Sigmoid colon (tissue), 7 donors: ENCODE results near the gene PDGFA. TPM values are rescaled to one million over a fixed set of nuclear protein-coding genes. Genes with fewer than 3 reads are reported as not detected.

Source experiments
- DNase-seq: peaks from one replicate; pipeline ENCODE4 v3.0.0-alpha.2; 2019
- H3K27ac ChIP-seq, 4 donors: fragments of 200-600 bp; sonication (generic); one replicate each; pipeline ENCODE4 v1.5.1; 2016 to 2019; ENCODE audit warnings: mild to moderate bottlenecking in 1 of 4
- H3K27me3 ChIP-seq, 3 donors: fragments of 200-600 bp; sonication (generic); one replicate each; pipeline ENCODE4 v1.5.1; 2019; ENCODE audit warnings: mild to moderate bottlenecking in 1 of 3
- H3K36me3 ChIP-seq, 4 donors: fragments of 200-600 bp; sonication (generic); one replicate each; pipeline ENCODE4 v1.5.1; 2016 to 2019
- H3K4me1 ChIP-seq, 4 donors: fragments of 200-600 bp; sonication (generic); one replicate each; pipeline ENCODE4 v1.5.1; 2017 to 2019
- H3K4me3 ChIP-seq, 4 donors: fragments of 200-600 bp; sonication (generic); one replicate each; pipeline ENCODE4 v1.5.1; 2017 to 2019; ENCODE audit warnings: mild to moderate bottlenecking in 2 of 4, moderate library complexity in 1 of 4
- H3K9me3 ChIP-seq, 4 donors: fragments of 200-600 bp in 3 of 4; sonication (generic) in 3 of 4; one replicate each; pipeline versions ENCODE4 v1.5.1 to v1.6.1; 2013 to 2019
- EP300 ChIP-seq, 4 donors: sonication (generic); formaldehyde crosslinking; IDR thresholded peaks; one replicate each; pipeline ENCODE4 v1.6.1; 2017; ENCODE audit warnings: antibody characterized with exemption in 4 of 4
- POLR2A ChIP-seq, 2 donors: fragments of 450-650 bp; IDR thresholded peaks; one replicate each; pipeline ENCODE4 v1.6.1; 2016; ENCODE audit warnings: antibody characterized with exemption in 2 of 2, mild to moderate bottlenecking in 2 of 2, moderate library complexity in 2 of 2
- POLR2AphosphoS5 ChIP-seq, 4 donors: sonication (generic); formaldehyde crosslinking; IDR thresholded peaks; one replicate each; pipeline ENCODE4 v1.6.1; 2017; ENCODE audit warnings: antibody characterized with exemption in 4 of 4
- WGBS, 2 donors: extraction: QIAGEN DNeasy Blood & Tissue Kit; methylation state at CpG; one replicate each; pipeline ENCODE4 v1.1.7; 2013; 5-methylcytosine and 5-hydroxymethylcytosine counted together
- intact Hi-C: fragments of 100-400 bp; cut with DNase I; formaldehyde crosslinking; loops from one replicate; pipeline ENCODE4 v1.15.1; 2023
- polyA plus RNA-seq, 3 donors: library from polyadenylated mRNA; stranded (reverse); fragments of 200-250 nt; gene quantifications; one replicate each; pipeline ENCODE4 v1.2.3, GENCODE V29; 2013
- total RNA-seq, 4 donors: library from RNA; depleted of rRNA; stranded (reverse); fragments of >200 nt; gene quantifications; one replicate each; pipeline ENCODE4 v1.1.0, GENCODE V29; 2016
- TF ChIP-seq, protein P1 (sequence below), 4 experiments: fragments of 450-650 bp in 3 of 4; fragments of 200-600 bp in 1 of 4; IDR thresholded peaks; one replicate each; pipeline ENCODE4 v1.5.1; 2016 to 2019; ENCODE audit warnings: antibody characterized with exemption in 4 of 4, mild to moderate bottlenecking in 3 of 4, moderate library complexity in 2 of 4
- donor health status: healthy with polysubstance abuse.
- donor health status: Bipolar disorder and iron deficiency.
- donor health status: healthy.

Gene PDGFA
- total and polyA plus RNA-seq, 7 donors = 19.7 to 38.5 (median 33.9) TPM

DNA sequence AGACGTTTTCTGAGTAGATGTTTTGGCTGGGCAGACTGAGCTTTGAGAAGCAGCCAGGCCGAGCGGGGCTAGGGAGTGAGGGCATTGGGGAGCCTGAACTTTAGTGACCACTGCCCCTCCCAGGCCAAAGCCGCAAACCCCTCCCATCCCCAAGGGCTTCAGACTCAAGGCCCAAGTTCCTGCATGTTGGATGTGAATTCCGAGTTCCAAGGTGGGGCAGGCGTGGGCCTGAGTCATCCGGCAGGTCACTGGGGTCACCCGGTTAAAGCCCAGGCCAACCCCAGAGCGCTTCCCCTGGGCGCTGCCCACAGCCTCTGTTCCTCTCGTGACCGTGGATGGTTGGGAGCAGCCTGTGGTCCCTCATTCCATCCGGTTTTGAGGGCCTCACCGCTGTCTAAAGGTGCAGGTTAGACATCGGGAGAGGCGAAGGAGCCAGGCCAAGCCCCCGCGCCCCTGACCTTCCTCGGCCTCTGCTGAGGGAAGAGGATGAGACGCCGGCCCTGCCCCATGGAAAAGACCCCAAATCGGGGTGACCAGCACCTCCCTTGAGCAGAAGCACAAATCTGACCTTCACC lies 6.9 kb upstream of the PDGFA start:
- Histone ChIP-seq H3K9me3 (no peaks in the 10 kb centered on the region), H3K36me3 (no peaks in the 10 kb centered on the region), H3K4me3 (no peak overlapping the region), H3K27ac (no peak overlapping the region), H3K4me1 (peaks cover 0 to 15% (median 13%) of the 10 kb centered on the region in 4 donors), H3K27me3 (peaks cover 0 to 20% (median 4%) of the 10 kb centered on the region in 3 donors)
- intact Hi-C loops = no loop called here
- no peak for DNase-seq
- TF ChIP-seq EP300 (IDR thresholded peaks at IDR 0.05) = no peak
- TF ChIP-seq, protein P1, sequence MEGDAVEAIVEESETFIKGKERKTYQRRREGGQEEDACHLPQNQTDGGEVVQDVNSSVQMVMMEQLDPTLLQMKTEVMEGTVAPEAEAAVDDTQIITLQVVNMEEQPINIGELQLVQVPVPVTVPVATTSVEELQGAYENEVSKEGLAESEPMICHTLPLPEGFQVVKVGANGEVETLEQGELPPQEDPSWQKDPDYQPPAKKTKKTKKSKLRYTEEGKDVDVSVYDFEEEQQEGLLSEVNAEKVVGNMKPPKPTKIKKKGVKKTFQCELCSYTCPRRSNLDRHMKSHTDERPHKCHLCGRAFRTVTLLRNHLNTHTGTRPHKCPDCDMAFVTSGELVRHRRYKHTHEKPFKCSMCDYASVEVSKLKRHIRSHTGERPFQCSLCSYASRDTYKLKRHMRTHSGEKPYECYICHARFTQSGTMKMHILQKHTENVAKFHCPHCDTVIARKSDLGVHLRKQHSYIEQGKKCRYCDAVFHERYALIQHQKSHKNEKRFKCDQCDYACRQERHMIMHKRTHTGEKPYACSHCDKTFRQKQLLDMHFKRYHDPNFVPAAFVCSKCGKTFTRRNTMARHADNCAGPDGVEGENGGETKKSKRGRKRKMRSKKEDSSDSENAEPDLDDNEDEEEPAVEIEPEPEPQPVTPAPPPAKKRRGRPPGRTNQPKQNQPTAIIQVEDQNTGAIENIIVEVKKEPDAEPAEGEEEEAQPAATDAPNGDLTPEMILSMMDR (IDR thresholded peaks at IDR 0.05) = no peak
- TF ChIP-seq POLR2A (IDR thresholded peaks at IDR 0.05) = no peak
- no peak for TF ChIP-seq POLR2AphosphoS5 (IDR thresholded peaks at IDR 0.05)
- 85 to 90% methylated on average over 22 of the region's 22 CpGs for WGBS, 2 donors

DNA sequence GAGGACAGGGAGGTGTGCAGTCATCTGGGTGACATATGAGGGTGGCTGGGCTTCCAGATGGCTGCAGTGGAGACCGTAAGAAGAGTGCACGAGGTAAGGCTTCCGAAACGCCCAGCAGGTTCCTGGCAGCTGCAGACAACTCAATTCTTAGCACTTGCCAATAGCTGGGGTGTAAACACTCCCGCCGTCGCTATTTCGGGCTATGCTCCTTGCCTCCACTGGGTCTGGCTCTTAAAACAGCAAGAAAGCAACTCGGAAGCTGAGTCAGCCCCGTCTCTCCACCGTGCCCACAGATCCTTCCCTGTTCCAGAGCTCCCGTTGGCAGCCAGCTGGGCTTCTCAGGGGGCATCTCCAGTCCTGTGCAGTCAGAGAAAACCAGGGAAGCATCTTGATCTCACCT lies 6.1 kb upstream of the PDGFA start:
- 80 to 84% methylated on average over 12 of the region's 12 CpGs for WGBS, 2 donors
- DNase-seq = no peak
- intact Hi-C loops = no loop called here
- Histone ChIP-seq H3K27me3 (peaks cover 0 to 25% (median 4%) of the 10 kb centered on the region in 3 donors), H3K27ac (no peak overlapping the region), H3K36me3 (no peaks in the 10 kb centered on the region), H3K9me3 (no peaks in the 10 kb centered on the region), H3K4me1 (peaks cover 0 to 23% (median 22%) of the 10 kb centered on the region in 4 donors), H3K4me3 (no peak overlapping the region)
- no peak for TF ChIP-seq POLR2A (IDR thresholded peaks at IDR 0.05)
- TF ChIP-seq EP300 (IDR thresholded peaks at IDR 0.05) = no peak
- no peak for TF ChIP-seq POLR2AphosphoS5 (IDR thresholded peaks at IDR 0.05)
- TF ChIP-seq, protein P1 (IDR thresholded peaks at IDR 0.05) = no peak

DNA sequence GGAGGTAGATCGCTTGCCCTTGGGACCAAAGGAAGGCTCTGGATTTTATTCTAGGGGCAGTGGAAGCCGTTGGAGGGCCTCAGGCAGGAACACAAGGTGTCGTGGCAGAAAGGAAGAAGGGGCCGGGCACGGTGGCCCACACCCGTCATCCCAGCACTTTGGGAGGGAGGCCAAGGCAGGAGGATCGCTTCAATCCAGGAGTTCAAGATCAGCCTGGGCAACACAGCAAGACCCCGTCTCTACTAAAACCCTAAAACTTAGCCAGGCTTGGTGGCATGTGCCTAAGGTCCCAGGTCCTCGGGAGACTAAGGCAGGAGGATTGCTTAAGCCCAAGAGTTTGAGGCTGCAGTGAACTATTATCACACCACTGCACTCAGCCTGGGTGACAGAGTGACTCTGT lies 5.2 kb upstream of the PDGFA start:
- DNase-seq = no peak
- Histone ChIP-seq H3K27me3 (peaks cover 0 to 25% (median 4%) of the 10 kb centered on the region in 3 donors), H3K9me3 (no peaks in the 10 kb centered on the region), H3K4me1 (peaks cover 0 to 31% (median 29%) of the 10 kb centered on the region in 4 donors), H3K36me3 (no peaks in the 10 kb centered on the region), H3K4me3 (no peak overlapping the region), H3K27ac (no peak overlapping the region)
- intact Hi-C loops = loop anchor here (5.0 kb wide), 1 partner anchor 188 kb away; no protein-coding TSS in a partner anchor
- TF ChIP-seq EP300 (IDR thresholded peaks at IDR 0.05) = no peak
- no peak for TF ChIP-seq POLR2A (IDR thresholded peaks at IDR 0.05)
- TF ChIP-seq, protein P1 (IDR thresholded peaks at IDR 0.05) = no peak
- TF ChIP-seq POLR2AphosphoS5 (IDR thresholded peaks at IDR 0.05) = no peak
- WGBS, 2 donors = 93 to 95% methylated on average over 9 of the region's 9 CpGs

DNA sequence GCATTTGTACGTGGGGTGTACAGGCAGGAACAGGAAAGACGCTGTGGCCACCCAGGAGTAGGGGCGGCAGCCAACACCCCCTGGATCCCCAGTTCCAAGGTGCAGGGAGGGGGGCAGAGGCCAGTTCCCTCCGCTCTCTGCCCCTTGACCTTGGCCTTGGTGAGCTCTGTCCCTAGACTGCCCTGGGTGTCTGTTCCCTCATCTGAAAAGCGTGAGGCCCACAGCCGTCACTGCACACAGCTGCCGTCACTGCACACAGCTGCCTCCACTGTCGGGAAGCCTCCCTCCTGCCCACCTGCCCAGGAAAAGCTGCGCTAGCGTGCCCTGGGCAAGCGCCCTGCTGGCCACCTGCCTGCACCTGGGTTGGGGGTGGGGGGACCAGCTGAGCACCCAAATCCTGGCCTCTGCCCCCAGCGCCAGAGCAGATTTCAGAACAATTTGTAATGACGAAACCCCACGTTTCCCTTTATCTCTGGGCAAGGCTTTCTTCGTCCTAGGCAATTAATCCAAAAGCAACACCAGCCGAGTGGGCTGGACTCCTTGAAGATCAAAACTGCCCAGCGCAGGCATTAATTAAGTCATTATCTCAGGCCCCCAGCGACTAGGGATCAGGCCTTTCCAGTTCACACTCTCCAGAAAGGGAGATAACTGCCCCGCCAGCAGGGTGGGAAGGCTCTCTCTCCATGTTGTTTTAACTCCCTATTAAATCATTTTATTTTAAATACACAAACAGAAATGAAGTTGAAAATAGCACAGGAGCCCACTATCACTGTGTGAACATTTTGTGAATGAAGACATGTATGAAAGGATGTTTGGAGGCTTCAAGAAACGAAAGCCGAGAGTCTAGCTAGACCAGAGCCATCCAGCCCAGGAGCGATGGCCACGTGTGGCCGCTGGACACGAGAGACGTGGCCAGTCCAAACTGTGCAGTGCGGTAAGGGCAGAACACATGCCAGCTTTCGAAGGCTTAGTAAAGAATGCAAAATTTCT lies 4.0 kb upstream of the PDGFA start:
- no peaks in the 10 kb centered on the region for H3K9me3 ChIP-seq
- intact Hi-C loops = loop anchor here (5.0 kb wide), 1 partner anchor 189 kb away; no protein-coding TSS in a partner anchor
- H3K4me3 ChIP-seq = no peak overlapping the region
- H3K27me3 ChIP-seq = peaks cover 0 to 25% (median 4%) of the 10 kb centered on the region in 3 donors
- no peak for DNase-seq
- 80 to 81% methylated on average over 28 of the region's 28 CpGs for WGBS, 2 donors
- H3K27ac ChIP-seq = no peak overlapping the region
- no peak for TF ChIP-seq POLR2AphosphoS5 (IDR thresholded peaks at IDR 0.05)
- no peak for TF ChIP-seq EP300 (IDR thresholded peaks at IDR 0.05)
- TF ChIP-seq POLR2A (IDR thresholded peaks at IDR 0.05) = no peak
- TF ChIP-seq, protein P1 (IDR thresholded peaks at IDR 0.05) = no peak
- peaks cover 0 to 35% (median 30%) of the 10 kb centered on the region in 4 donors for H3K4me1 ChIP-seq
- no peaks in the 10 kb centered on the region for H3K36me3 ChIP-seq
